Glutamatergic neuron (in vitro differentiated cells): ENCODE results near the gene TOMM22. TPM values are rescaled to one million over a fixed set of nuclear protein-coding genes. Genes with fewer than 3 reads are reported as not detected.

Experiments
- DNase-seq: peaks from one replicate; pipeline ENCODE4 v3.0.0; 2022
- H3K27ac Mint-ChIP-seq: one replicate; pipeline ENCODE4 v1.8.0; 2020; ENCODE audit warnings: mild to moderate bottlenecking, mixed read lengths, inconsistent platforms; ENCODE audit not compliant: unreplicated experiment
- H3K27me3 Mint-ChIP-seq: one replicate; pipeline ENCODE4 v1.8.0; 2020; ENCODE audit warnings: mild to moderate bottlenecking, moderate library complexity, mixed read lengths, inconsistent platforms; ENCODE audit not compliant: unreplicated experiment
- H3K36me3 Mint-ChIP-seq: one replicate; pipeline ENCODE4 v1.8.0; 2020; ENCODE audit warnings: mild to moderate bottlenecking, mixed read lengths, inconsistent platforms; ENCODE audit not compliant: unreplicated experiment
- H3K4me1 Mint-ChIP-seq: one replicate; pipeline ENCODE4 v1.8.0; 2020; ENCODE audit warnings: mild to moderate bottlenecking, low read depth, mixed read lengths, inconsistent platforms; ENCODE audit not compliant: unreplicated experiment
- H3K4me3 Mint-ChIP-seq: one replicate; pipeline ENCODE4 v1.8.0; 2020; ENCODE audit warnings: mild to moderate bottlenecking, mixed read lengths, inconsistent platforms; ENCODE audit not compliant: unreplicated experiment
- H3K9me3 Mint-ChIP-seq: one replicate; pipeline ENCODE4 v1.8.0; 2020; ENCODE audit warnings: mild to moderate bottlenecking, moderate library complexity, mixed read lengths, inconsistent platforms; ENCODE audit not compliant: unreplicated experiment
- total RNA-seq: library from RNA; stranded (reverse); fragmentation: NEBNext Ultra II Directional; extraction: Animal tissue kit (Norgen Biotek cat#: 25700); gene quantifications from one replicate; pipeline ENCODE4 v1.2.1, GENCODE V29; 2021; ENCODE audit not compliant: unreplicated experiment
- TF ChIP-seq, protein P1 (sequence below): fragments of 200-600 bp; sonication (generic); IDR thresholded peaks from one replicate; pipeline ENCODE4 v1.5.0; 2021; ENCODE audit not compliant: partially characterized antibody, unreplicated experiment

Gene TOMM22
- total RNA-seq, 1 donor from 2014 or later, result 61.0 TPM

DNA sequence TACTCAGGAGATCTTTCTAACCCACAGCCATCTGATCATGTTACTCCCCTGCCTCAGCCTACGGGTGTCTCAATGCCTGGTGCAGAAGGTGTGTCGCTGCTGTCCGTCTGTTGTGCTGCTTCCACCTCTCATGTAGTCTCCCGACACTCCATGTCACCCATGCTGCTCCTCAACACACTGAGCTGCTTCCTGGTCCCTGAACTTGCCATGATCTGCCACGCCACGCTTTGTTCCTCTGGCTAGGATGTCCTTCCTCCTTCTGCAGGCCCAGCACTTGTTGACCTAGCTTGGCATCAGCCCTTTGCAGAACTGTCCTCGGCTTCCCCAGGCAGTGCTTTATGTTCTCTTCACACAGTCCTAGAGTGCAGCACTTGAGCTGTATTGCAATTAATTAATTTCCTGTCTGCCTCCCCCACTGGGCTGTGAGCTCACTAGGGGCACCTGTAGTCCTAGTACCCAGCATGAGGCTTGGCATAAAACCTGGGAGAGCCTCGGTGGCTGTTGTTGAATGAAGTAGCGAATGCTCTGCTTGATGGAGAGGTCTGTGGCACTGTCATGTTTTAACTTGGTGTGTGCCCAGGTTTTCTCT, 33.5 kb downstream of the TOMM22 start:
- H3K27ac Mint-ChIP-seq, result peak overlapping the region; percentile 5
- TF ChIP-seq, protein P1, sequence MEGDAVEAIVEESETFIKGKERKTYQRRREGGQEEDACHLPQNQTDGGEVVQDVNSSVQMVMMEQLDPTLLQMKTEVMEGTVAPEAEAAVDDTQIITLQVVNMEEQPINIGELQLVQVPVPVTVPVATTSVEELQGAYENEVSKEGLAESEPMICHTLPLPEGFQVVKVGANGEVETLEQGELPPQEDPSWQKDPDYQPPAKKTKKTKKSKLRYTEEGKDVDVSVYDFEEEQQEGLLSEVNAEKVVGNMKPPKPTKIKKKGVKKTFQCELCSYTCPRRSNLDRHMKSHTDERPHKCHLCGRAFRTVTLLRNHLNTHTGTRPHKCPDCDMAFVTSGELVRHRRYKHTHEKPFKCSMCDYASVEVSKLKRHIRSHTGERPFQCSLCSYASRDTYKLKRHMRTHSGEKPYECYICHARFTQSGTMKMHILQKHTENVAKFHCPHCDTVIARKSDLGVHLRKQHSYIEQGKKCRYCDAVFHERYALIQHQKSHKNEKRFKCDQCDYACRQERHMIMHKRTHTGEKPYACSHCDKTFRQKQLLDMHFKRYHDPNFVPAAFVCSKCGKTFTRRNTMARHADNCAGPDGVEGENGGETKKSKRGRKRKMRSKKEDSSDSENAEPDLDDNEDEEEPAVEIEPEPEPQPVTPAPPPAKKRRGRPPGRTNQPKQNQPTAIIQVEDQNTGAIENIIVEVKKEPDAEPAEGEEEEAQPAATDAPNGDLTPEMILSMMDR, result no peak
- H3K36me3 Mint-ChIP-seq, result no peaks in the 10 kb centered on the region
- DNase-seq, result no peak
- peaks cover 25% of the 10 kb centered on the region for H3K4me1 Mint-ChIP-seq
- no peaks in the 10 kb centered on the region for H3K9me3 Mint-ChIP-seq
- H3K4me3 Mint-ChIP-seq, result no peak overlapping the region
- peaks cover 4% of the 10 kb centered on the region for H3K27me3 Mint-ChIP-seq

DNA sequence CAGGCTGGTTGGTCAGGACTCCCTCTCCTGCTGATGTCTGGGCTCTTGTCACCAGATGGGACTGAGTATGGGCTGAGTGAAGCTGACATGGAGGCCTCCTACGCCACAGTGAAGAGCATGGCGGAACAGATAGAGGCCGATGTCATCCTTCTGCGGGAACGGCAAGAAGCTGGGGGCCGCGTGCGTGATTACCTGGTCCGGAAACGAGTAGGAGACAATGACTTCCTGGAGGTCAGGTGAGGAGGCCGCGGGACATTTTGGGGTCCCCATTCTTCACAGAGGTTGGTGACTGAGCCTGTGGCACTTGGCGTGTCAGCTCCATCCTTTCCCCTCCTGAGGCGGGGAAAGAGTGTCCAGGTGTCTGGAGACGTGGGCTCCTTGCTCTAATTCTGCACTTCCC, 34.1 kb downstream of the TOMM22 start:
- DNase-seq, result no peak
- H3K27me3 Mint-ChIP-seq, result peaks cover 4% of the 10 kb centered on the region
- peaks cover 25% of the 10 kb centered on the region for H3K4me1 Mint-ChIP-seq
- no peak overlapping the region for H3K4me3 Mint-ChIP-seq
- no peaks in the 10 kb centered on the region for H3K9me3 Mint-ChIP-seq
- TF ChIP-seq, protein P1, result no peak
- H3K27ac Mint-ChIP-seq, result no peak overlapping the region
- H3K36me3 Mint-ChIP-seq, result no peaks in the 10 kb centered on the region

DNA sequence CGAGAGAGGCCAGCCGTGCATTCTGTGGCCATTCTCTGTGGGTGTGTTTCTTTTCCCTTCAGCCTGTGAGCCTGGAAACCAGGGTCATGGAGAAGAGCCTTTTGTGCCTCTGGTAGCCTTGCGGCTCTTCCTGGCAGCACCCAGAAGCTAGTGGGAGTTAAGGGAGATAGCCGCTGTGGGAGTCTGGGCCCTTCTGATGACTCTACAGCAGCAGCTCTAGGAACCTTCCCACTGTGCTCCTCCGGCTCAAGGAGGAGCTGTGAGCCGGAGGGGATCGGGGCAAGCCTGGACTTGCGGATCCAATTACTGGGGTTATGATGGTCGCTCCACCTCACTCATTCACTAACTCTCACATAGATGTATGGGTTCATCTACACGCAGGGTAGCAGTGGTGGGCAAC, 34.5 kb downstream of the TOMM22 start:
- Mint-ChIP-seq H3K36me3 (no peaks in the 10 kb centered on the region), H3K4me3 (no peak overlapping the region), H3K9me3 (no peaks in the 10 kb centered on the region), H3K27me3 (peaks cover 4% of the 10 kb centered on the region), H3K27ac (no peak overlapping the region), H3K4me1 (peaks cover 23% of the 10 kb centered on the region)
- TF ChIP-seq, protein P1, result no peak
- DNase-seq, result no peak

DNA sequence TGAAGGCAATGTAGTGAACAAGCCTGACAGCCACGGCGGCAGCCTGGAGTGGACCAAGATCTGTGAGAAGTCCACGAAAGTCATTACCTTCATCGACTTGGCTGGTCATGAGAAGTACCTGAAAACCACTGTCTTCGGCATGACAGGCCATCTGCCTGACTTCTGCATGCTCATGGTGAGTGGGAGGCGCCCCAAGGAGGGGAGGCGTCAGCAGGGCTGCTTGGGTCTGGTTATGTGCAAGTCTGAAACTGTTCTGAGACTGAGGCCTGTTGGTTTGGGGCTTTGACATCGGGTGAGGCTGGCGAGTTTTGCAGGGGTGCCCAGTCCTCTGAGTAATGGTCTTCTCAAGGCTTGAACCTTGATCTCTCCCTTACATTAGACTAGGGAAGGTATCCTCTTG, 35.1 kb downstream of the TOMM22 start:
- DNase-seq, result no peak
- Mint-ChIP-seq H3K4me3 (no peak overlapping the region), H3K4me1 (peaks cover 23% of the 10 kb centered on the region), H3K36me3 (no peaks in the 10 kb centered on the region), H3K27ac (no peak overlapping the region), H3K27me3 (peaks cover 4% of the 10 kb centered on the region), H3K9me3 (no peaks in the 10 kb centered on the region)
- TF ChIP-seq, protein P1, result no peak

DNA sequence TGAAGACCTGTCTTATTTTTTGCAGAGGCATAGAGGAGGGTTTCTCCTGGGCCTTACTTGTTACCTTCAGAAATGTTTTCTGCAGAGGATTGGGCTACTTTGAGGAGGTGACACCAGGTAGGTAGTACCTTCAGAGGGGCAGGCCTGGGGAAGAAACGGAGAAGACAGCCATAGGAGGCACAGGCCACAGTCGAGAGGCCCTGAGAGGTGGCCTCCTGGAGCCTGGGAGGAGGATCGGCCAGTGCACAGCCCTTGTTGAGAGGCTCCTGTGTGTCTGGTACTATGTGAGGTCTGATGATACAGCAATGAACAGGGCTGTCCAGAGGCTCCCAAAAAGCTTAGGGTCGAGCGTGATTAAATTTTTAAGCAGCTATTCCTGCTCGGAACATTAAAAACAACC, 35.5 kb downstream of the TOMM22 start:
- DNase-seq, result no peak
- H3K4me1 Mint-ChIP-seq, result peaks cover 22% of the 10 kb centered on the region
- H3K4me3 Mint-ChIP-seq, result no peak overlapping the region
- peak overlapping the region; percentile 44 for H3K27ac Mint-ChIP-seq
- no peaks in the 10 kb centered on the region for H3K36me3 Mint-ChIP-seq
- H3K27me3 Mint-ChIP-seq, result peaks cover 4% of the 10 kb centered on the region
- TF ChIP-seq, protein P1, result no peak
- no peaks in the 10 kb centered on the region for H3K9me3 Mint-ChIP-seq
